ENCODE results near the gene BRICD5. TPM values are rescaled to one million over a fixed set of nuclear protein-coding genes. Genes with fewer than 3 reads are reported as not detected.

Gene BRICD5
- total RNA-seq, 1 donor from 2014 or later: 5.1 TPM

DNA sequence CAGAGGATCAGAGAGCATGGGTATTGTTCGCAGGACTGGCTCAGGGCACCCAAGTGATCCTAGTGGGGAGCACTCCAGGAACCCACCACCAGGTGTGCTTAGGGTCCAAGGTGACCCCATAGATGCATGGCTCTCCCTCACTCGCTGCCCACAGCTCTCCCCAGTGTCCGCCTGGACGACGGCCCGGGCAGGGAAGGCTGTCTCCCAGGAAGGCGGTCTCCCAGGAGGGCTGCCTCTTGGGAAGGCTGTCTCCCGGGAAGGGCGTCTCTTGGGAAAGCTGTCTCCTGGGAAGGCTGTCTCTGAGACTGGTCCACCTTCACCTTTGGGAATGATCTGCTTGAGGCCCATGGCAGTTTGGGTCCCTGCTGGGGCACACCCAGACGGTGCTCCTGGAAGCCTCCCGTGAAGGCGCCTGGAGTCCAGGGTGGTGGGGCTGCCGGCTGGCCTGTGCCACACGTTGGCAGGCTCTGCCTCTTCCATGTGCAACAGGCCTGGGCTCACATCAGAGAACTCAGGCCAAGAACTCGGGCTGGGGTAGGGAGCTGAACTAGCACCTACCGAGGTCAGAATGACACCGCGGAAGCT lies 35.7 kb upstream of the BRICD5 start:
- peaks cover 36% of the 10 kb centered on the region for H3K36me3 Mint-ChIP-seq (ENCODE audit: low read depth)
- H3K4me1 Mint-ChIP-seq: peaks cover 10% of the 10 kb centered on the region
- TF ChIP-seq, protein P1, sequence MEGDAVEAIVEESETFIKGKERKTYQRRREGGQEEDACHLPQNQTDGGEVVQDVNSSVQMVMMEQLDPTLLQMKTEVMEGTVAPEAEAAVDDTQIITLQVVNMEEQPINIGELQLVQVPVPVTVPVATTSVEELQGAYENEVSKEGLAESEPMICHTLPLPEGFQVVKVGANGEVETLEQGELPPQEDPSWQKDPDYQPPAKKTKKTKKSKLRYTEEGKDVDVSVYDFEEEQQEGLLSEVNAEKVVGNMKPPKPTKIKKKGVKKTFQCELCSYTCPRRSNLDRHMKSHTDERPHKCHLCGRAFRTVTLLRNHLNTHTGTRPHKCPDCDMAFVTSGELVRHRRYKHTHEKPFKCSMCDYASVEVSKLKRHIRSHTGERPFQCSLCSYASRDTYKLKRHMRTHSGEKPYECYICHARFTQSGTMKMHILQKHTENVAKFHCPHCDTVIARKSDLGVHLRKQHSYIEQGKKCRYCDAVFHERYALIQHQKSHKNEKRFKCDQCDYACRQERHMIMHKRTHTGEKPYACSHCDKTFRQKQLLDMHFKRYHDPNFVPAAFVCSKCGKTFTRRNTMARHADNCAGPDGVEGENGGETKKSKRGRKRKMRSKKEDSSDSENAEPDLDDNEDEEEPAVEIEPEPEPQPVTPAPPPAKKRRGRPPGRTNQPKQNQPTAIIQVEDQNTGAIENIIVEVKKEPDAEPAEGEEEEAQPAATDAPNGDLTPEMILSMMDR (IDR thresholded peaks at IDR 0.05): no peak
- DNase-seq: no peak
- H3K27me3 Mint-ChIP-seq: no peaks in the 10 kb centered on the region
- no peak overlapping the region for H3K4me3 Mint-ChIP-seq
- ATAC-seq (ENCODE audit: low read depth): no peak
- ChIA-PET POLR2A (interaction anchor here (1.4 kb wide), 1 partner anchor 91 kb away, joined by 4 read pairs; the partner anchor contains the start of gene TRAF7), CTCF (no interaction called here)
- no peak overlapping the region for H3K27ac Mint-ChIP-seq
- intact Hi-C loops (cut with micrococcal nuclease): no loop called here
- H3K9me3 Mint-ChIP-seq: no peaks in the 10 kb centered on the region

DNA sequence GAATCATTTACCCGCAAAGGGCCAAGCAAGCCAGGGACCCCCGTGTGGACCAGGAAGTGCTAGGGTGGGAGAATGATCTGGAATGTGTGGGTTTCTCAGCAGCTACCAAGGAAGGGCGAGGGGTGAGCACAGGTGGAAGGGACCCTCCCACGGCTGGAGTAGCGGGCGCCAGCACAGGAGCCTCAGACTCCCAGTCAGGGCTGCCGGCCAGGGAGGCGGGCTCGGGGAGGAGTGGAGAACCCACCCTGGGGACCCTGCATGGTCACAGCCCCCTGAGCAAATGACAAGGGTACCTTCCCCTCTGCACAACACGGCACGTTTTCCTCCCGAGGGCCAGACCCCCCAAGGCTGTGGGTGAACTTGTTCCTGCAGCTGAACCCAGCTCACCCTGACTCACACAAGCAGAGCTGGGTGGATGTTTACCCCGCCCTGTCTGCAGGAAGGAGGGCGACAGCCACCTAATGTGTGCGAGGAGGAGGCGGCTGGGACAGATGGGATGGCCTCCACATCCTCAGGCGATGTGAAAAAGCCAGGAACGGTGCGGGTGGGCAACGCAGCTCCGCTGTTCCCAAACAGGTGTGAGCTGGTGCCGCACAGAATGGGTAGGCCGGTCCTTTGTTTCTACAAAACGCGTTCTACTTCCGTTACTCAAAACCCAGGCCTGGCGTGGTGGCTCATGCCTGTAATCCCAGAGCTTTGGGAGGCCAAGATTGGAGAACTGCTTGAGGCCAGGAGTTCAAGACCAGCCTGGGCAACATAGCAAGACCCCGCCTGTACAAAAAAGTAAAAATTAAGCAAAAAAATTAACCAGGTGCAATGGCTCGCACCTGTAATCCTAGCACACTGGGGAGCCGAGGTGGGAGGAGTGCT lies 34.5 kb upstream of the BRICD5 start:
- H3K4me1 Mint-ChIP-seq: peaks cover 3% of the 10 kb centered on the region
- DNase-seq (no peak), ATAC-seq (ENCODE audit: low read depth) (no peak)
- peaks cover 36% of the 10 kb centered on the region for H3K36me3 Mint-ChIP-seq (ENCODE audit: low read depth)
- no peak overlapping the region for H3K27ac Mint-ChIP-seq
- intact Hi-C loops (cut with micrococcal nuclease): no loop called here
- ChIA-PET POLR2A (no interaction called here), CTCF (no interaction called here)
- no peaks in the 10 kb centered on the region for H3K27me3 Mint-ChIP-seq
- TF ChIP-seq, protein P1 (IDR thresholded peaks at IDR 0.05): no peak
- H3K9me3 Mint-ChIP-seq: no peaks in the 10 kb centered on the region
- no peak overlapping the region for H3K4me3 Mint-ChIP-seq

DNA sequence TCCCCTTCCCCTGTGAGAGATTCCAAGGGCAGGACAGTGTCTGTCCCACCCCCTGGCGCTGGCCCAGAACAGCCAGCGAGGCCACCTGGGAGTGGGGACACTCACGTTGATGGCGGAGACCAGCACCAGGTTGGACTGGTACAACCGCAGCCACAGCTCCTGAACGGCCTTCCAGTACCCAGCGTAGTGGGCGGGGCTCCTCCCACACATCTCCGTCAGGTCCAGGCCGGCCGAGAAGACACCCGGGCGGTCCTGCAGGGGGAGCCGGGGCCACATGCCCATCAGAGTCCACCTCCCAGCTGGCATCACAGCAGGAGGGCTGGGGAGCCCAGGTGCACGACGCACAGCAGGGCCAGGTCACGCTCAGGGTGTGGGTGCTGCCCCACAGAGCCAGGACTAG lies 33.6 kb upstream of the BRICD5 start:
- H3K27me3 Mint-ChIP-seq: no peaks in the 10 kb centered on the region

DNA sequence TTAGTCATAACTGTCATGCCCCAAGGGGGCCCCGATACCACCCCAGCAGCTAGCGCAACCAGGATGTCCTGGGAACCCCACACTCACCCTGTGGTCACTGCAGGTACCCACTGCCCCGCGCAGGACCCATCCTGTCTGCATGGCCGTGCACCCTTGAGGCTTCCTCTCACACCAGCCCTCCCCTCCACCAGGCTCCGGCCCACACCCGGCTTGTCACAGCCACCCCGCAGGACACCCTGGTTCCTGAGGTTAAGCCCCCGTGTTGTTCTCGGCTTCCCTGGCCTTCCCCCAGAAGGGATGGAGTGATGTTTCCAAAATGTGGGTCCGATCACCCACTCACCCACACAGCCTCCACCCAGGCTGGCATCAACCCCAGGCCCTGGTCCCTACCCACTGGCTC lies 33.1 kb upstream of the BRICD5 start:
- DNase-seq: no peak
- Mint-ChIP-seq H3K27me3 (no peaks in the 10 kb centered on the region), H3K36me3 (ENCODE audit: low read depth) (peaks cover 42% of the 10 kb centered on the region), H3K4me3 (no peak overlapping the region), H3K27ac (no peak overlapping the region), H3K4me1 (no peaks in the 10 kb centered on the region), H3K9me3 (no peaks in the 10 kb centered on the region)
- ChIA-PET CTCF (no interaction called here), POLR2A (no interaction called here)
- ATAC-seq (ENCODE audit: low read depth): no peak
- intact Hi-C loops (cut with micrococcal nuclease): no loop called here
- TF ChIP-seq, protein P1 (IDR thresholded peaks at IDR 0.05): no peak

More for the DNA sequence above, 33.6 kb upstream of the BRICD5 start:
- no peak overlapping the region for H3K27ac Mint-ChIP-seq
- peaks cover 42% of the 10 kb centered on the region for H3K36me3 Mint-ChIP-seq (ENCODE audit: low read depth)
- no peak overlapping the region for H3K4me3 Mint-ChIP-seq
- ATAC-seq (ENCODE audit: low read depth): no peak
- TF ChIP-seq, protein P1 (IDR thresholded peaks at IDR 0.05): no peak
- POLR2A ChIA-PET: no interaction called here
- no peak for DNase-seq
- intact Hi-C loops (cut with micrococcal nuclease): no loop called here
- no peaks in the 10 kb centered on the region for H3K4me1 Mint-ChIP-seq
- H3K9me3 Mint-ChIP-seq: no peaks in the 10 kb centered on the region
- CTCF ChIA-PET: no interaction called here

DNA sequence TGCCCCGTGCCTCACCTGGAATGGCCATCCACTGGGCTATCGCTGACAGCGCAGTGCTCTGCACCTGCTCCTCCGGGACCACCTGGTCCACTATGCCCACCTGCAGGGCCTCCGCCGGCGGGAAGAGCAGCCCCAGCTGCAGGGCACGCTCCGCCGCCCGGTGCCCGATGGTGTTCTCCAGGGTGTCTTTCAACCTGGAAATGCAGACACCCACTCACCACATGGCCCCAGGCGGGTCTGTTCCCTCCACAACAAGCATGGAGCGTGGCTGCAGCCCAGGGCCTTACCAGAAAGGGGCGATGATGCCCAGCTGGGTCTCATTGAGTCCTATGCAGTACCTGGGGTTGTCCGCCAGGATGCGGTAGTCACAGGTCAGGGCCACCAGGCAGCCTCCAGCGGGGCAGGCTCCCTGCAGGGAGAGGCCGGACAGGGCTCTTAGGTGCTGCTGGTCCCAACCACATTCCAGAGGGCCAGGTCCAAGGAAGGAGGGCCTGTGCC lies 32.4 kb upstream of the BRICD5 start:
- ChIA-PET POLR2A (no interaction called here), CTCF (no interaction called here)
- TF ChIP-seq, protein P1 (IDR thresholded peaks at IDR 0.05): no peak
- no peak for DNase-seq
- no peak for ATAC-seq (ENCODE audit: low read depth)
- intact Hi-C loops (cut with micrococcal nuclease): no loop called here
- Mint-ChIP-seq H3K4me1 (no peaks in the 10 kb centered on the region), H3K9me3 (no peaks in the 10 kb centered on the region), H3K36me3 (ENCODE audit: low read depth) (peaks cover 42% of the 10 kb centered on the region), H3K4me3 (no peak overlapping the region), H3K27me3 (no peaks in the 10 kb centered on the region), H3K27ac (no peak overlapping the region)

Data from activated B cell treated with CpG ODN at 0.5 μM for 24 hours (primary cell).